NCI-H510A (cell line): ENCODE data around the gene TMEM258.

Source experiments
- DNase-seq: peaks from one replicate; lab custom pipeline; 2025; lab: John Stamatoyannopoulos, UW

Gene TMEM258

DNA sequence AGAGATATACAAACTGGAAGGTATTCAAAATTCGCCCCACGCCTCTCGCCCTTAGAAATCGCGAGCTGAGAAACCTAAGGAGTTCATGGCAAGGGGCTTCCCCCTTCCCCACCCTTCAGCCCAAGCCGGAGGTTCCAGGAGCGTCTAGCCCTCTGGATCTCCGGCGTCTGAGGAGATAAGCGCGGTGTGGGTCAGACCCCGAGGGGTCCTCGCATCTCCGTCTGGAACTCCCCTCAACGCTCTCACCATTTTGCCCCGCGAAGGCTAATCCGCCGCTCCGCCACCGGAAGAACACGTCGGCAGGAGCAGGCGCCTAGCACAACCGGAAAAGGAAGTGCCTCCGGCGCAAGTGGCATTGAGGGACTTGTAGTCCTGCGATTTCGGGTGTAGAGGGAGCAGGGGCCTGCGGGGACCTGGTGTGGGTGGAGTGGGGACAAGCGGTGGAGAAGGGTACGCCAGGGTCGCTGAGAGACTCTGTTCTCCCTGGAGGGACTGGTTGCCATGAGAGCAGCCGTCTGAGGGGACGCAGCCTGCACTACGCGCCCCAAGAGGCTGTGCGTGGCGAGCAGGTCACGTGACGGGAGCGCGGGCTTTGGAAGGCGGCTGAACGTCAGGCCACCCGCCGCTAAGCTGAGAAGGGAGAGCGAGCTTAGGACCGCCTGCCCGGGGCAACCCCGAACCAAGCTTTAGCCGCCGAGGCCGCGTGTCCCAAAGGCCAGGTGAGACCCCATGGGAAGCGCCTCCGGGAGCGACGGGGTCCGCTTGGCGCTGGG, at the start of gene TMEM258, which contains the start of gene FEN1:
TSS of gene TMEM258 (minus strand) at position 290 of the 773 bp plus-strand sequence. CDS start at position 249, 41 bp downstream.
TSS of gene FEN1 (plus strand) at position 602 of the 773 bp plus-strand sequence. CDS start 2,451 bp downstream, outside the sequence.
- peak; percentile 84 for DNase-seq

DNA sequence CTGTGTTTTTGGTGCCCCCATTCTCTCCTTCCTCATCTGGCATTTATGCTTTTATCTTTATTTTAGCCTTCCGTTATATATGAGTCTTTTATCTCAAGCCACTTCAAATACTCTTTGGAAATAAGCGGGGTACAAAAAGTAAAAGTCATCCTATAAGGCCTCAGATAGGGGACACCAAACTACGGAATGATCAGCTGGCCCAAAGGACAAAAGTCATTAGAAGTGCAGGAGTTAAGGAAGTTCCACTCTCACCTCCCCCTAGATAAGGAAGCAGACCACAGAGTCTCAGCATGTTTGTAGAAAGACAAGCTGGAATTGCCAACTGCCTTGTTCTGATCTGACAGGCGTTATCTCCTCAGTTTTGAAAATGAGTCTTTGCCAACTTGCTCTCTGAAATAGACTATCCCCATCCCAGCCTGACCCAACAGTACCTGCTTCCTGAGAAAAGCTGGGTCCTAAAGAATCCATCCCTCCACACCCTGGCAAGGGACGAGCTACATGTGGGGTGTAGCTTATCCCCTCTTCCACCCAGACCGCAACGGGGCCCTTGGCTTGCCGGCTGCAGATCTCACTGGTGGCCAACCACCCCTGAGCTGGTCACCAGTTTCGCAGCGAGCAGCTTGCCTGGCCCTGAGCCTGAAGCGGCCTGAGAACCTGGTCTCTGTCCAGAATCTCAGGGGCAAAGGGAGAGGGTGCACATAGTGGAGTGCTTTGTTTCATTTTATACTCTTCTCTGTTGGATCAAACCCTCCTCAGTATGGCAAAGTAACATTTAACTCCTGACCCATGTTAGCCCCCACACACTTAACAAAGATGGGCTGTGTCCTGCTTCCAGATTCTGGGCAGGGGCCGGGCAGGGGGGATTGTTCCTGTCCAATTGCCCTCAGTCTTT, 49.5 kb upstream of the TMEM258 start:
- no peak for DNase-seq

DNA sequence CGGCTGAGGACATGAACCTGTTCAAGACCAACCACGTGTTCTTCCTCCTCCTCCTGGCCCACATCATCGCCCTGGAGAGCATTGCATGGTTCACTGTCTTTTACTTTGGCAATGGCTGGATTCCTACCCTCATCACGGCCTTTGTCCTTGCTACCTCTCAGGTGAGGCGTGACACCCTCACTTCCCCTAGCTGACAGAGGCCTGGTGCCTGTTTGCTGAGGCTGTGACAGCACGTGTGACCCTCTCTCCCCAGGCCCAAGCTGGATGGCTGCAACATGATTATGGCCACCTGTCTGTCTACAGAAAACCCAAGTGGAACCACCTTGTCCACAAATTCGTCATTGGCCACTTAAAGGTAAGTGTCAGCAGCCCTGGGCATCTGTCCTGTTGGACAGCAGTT, 48.0 kb upstream of the TMEM258 start:
- DNase-seq, result no peak

DNA sequence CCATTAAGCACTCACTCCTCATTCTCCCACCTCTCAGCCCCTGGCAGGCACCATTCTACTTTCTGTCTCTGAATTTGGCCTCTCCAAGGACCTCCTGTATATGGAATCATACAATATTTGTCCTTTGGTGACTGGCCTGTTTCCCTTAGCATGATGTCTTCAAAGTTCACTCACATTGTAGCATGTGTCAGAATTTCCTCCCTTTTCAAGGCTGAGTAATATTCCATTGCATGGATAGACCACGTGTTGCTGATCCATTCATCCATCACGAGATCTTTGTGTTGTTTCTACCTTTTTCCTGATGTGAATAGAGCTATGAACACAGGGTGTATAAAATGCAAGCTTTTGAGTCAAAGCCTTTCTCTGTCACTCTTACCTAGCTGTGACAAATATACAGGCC, 47.3 kb upstream of the TMEM258 start:
- DNase-seq, result no peak

DNA sequence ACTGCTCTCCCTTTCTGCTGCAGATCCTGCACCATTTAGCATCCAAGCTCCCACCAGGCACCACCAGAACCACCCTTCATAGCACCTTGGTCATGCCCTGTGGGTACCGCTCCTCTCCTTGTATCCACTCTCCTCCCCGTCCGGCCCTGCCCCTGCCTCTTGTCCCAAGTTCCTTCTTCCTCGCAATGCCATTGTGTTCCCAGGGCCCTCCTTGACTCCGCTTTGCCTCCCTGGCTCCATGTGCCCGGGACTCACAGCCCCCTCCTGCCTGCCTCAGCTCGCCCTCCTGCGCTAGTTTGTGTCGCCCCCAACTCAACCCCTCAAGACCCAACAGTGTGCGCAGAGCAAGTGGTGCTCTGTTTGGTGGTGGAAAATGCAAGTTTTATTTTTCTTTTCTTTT, 46.5 kb upstream of the TMEM258 start:
- no peak for DNase-seq

DNA sequence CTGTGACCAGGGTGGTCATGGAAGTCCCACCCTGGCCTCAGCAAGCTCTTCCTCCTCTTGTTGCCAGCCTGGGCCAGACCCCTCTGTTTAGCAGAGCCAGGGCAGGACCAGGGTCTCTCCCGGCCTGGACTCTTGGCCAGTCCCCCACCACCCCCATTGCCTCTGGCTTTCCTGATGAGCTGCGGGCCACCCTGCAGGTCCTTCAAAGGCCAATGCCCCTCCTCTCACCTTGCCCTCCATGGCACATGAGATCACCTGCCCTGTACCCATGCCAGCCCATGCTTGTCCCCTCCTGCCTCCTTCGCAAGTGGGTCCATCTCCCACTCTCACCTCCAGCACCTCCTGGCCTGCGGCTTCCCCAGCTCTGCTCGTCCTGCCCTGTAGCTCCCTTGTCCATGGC, 46.1 kb upstream of the TMEM258 start:
- no peak for DNase-seq

DNA sequence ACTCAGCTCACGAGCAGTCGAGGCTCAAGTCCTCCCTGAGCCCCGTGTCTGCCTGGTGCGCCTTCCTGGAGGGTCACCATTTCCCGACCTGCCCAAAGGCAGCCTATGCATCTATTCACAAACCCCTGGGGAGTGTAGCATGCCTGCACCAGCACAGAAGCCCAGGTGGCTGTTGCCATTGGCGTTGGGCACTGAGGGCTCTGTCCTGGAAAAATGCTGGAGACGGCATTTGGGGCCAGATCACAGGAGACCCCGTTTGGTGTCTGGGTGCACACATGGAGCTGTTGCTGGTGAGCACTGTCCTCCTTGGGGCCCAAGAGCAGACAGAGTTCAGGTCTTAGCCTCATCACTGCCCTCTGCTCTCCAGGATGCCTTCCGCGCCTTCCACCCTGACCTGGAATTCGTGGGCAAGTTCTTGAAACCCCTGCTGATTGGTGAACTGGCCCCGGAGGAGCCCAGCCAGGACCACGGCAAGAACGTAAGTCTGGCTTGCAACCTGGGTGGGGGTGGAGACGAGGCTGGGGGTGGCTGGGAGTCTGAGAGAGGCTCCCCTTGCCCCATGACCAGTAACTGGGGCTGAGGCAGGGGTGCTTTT, 45.1 kb upstream of the TMEM258 start:
- DNase-seq, result no peak

DNA sequence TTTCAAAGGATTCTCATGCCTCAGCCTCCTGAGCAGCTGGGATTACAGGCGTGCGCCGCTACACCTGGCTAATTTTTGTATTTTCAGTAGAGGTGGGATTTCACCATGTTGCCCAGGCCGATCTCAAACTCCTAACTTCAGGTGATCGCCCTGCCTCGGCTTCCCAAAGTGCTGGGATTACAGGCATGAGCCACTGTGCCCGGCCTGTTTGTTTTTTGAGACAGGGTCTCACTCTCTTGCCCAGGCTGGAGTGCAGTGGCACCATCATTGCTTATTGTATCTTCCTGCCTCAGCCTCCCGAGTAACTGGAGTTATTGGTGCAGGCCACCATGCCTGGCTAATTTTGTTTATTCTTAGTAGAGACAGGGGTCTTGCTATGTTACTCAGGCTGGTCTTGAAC, 43.8 kb upstream of the TMEM258 start:
- no peak for DNase-seq

DNA sequence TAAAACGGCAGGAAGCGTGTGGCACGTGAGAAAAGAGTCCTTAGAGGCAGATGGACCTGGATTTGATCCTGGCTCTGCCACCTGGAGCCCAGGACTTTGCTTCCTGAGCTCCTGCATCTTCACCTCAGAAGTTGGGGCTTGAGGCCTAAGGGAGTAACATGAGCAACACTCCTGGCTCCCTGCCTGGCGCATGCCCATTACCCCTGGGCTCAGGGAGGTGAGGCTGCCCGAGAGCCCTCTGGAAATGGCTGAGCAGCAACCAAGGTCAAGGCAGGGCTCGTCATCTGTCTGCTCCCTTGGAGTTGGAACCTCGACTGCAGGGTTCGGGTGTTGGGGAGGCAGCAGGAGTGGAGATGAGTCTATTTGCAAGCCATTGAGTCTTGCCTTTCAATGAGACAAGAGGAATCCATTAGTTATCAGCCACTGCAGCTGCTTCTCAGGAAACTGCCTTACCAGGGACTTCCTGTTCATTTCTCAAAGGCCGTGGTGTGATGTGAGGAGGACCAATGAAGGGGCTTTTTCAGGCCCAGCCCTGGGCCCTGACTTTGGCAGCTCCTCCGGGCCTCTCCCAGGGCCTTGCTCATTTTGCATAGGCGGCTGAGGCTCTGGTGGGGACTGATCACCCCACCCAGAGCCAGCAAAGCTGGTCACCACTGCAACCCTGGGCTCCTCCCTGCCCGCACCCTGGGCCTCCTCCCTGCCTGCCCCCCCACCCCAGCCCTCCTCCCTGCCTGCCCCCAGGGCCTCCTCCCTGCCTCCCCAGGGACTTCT, 42.1 kb upstream of the TMEM258 start:
- no peak for DNase-seq

DNA sequence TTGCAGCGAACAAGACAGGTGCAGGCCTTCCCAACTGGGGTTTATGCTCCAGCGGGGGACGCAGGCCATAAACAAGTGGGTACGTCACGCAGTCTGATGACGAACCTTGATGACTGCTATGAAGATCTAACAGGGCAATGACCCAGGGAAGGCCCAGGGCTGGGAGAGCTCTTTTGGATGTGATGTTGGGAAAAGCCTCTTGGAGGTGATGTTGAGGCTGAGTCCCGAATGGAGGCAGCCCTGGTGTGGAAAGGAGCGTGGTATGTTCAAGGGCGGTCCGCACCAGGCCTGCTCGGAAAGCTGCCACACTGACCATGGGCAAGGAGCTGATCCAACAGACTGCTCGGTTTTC, 41.5 kb upstream of the TMEM258 start:
- DNase-seq, result no peak

DNA sequence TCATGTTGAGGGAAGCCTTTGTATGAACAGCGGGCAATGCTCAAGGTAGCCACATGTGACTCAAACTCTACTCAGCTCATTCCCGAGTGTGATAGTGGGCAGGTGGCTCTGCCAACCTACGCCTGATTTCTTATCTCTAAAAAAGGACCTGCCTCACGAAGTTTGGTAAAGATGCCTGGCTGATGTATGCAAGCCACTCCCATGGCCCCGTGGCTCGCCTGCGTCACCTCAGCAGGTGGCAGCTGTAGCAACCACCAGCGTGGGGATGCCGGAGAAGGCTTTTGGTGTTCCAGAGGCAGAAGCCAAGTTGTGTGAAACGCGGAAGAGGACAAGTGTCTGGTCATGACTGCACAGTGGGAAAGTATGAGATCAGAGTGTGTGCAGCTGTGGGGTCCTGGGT, 41.1 kb upstream of the TMEM258 start:
- DNase-seq, result no peak

DNA sequence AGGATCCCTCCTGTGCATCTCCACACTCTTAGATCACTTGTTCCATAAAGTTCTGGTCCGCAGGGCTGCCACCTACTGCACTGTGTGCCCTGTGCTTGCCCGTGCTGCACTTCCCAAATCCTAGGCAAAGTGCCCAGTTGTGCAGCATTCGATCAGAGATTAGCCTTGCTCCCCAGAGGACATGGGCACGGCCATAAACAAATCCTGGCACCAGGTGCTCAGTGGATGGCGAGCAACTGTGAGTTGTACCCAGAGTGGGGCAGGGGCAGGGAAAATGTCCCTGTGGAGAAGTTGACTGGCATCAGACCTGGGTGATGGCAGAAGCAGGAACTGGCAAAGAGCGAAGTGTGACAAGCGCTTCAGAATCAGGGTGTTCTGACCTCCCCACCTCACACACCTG, 40.4 kb upstream of the TMEM258 start:
- DNase-seq, result no peak

DNA sequence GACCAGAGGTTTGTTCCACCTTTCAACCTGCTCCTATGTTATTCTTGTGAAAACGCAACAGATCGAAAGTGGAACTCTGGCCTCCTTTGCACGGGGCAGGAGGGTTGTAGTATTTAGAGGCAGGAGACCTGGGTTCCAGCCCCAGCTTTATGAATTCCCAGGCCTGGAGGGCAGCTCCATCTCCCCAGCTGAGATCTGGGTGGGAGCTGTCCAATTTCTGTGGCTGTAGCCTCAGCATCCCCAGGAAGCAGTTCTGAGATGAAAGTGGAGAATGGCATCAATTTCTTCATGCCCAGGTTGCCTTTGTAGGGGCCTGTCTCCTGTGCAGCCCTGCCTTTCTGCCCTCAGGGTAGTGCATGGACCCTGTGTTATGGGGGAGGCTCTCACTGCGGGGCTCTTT, 39.8 kb upstream of the TMEM258 start:
- DNase-seq, result no peak

DNA sequence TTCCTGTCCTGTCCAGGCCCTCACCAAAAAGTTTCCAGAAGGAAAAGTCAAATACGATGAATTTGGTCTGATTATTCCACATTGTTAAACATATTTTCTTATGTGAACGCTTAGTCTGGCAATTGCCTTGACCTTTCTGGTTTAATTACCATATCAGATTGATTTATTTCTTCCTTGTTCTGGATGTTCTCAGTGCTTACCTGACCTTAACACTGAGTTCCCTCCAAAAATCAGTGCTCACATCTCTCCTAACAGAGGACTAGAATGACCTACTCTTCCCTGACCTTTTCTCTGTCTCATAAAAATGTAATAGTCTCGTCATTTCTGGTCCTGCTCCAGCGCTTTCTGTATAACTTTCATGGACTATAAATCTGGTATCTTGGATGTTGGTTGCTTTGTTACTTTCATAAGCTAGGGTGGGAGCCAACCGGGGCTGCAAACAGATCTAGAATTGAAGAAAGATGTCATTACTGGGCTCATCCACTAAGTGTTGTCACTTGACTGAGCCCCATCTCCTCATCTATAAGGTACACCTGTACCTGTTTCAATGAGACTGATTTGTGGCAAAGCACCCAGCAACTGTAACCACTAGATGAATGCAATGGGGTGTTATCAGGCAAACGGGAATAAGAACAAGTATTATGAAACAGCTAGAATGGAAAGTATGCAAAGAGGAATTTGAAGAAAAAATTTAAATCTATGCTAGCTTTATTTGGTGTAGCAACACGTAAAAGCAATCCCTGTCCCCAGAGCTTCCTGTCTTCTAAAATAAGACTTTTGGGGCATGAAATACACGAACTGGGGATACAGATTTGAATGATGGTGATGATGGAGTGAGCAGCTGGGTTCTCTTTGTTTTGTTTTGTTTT, 38.1 kb upstream of the TMEM258 start:
- no peak for DNase-seq

DNA sequence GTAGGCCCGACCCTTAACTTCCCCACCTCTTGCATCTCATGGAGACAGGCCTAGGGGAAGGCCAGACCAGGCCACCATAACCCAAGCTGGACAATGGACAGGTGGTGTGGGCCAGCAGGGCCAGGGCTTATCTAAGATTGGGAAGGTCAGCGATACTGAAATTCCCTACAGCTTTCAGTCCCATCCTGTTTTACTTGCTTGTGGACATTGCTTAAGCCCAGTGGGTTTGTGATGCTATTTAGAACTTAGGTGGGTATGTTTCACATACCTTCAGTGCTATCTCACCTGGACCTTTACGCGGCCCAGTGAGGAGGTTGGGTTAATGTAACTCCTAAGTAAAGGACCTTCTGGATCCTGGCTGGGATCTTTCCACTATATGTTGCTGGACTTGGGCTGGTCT, 37.4 kb upstream of the TMEM258 start:
- DNase-seq, result no peak

DNA sequence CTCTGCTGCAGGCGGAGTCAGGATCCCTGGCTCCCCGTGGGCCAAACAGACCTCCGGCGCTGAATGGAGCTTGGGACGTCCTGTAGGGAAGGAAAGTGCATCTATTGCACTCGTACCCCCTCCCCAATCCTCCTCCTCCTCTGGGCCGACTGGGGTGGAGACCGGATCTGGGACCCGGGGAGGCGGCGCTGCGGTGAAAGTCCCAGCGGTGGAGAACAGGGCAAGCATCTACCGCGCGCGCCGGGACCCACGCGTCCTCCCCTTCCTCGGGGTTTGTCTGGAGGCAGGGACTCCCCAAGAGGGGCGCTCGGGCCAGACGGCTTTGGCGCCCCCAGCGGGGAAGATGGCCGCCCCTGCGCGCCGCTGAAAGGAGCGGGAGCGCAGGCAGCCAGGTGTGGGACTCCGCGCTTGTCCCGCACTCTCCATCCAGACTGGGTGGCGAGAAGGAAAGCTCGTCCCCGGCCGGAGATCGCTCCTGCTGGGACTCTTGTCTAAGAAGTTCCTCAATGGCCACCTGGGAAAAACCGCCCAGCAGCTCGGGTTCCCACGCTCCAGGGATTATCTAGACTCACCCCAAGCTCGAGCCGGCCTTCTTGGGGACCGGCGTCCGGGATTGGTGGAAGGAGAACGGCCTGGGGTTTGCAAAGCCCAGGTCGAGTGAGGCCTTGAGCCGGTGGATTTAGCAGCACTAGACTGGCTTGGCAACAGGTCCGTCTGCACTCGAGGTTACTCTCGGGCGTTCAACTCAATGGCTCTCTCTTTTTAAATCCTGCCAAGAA, 36.4 kb upstream of the TMEM258 start:
- peak; percentile 26 for DNase-seq

DNA sequence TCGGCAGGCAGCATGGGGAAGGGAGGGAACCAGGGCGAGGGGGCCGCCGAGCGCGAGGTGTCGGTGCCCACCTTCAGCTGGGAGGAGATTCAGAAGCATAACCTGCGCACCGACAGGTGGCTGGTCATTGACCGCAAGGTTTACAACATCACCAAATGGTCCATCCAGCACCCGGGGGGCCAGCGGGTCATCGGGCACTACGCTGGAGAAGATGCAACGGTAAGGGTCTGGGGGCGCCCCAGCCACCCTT, 35.9 kb upstream of the TMEM258 start:
- DNase-seq, result no peak

DNA sequence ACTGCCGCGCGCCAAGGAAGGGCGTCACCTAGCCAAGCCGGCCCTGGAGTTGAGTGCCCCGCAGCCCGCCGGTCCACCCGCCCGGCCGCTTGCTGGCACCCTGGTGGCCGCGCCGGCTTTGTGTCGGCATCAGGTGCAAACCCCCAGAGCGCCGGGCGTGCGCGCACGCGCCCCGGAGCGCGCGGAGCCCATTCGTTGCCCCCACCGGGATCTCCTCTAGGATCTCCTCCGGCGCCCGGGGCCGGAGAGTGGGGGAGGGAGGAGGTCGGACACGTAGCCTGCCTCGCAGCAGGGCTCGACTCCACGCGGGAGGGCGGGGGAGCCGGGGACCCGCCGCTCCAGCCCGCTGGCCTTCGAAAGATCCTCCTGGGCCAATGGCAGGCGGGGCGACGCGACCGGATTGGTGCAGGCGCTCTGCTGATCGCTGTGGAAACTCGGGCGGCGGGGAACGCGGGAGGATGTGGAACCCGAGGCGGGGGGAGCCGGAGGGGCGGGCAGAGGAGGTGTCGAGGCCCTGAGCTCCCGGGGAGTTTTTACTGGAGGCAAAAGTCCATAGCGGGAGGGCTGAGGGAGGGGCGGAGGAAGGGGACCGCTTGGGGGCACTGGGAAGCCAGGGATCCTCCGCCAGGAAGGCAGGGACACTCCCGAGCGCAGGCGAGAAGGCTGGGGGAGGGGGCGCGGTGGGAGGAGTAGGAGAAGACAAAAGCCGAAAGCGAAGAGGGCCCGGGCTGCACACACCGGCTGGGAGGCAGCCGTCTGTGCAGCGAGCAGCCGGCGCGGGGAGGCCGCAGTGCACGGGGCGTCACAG, 35.4 kb upstream of the TMEM258 start, which contains the start of gene FADS2:
TSS of gene FADS2 (plus strand) at position 730 of the 808 bp plus-strand sequence. CDS start 91 bp downstream, outside the sequence.
- DNase-seq, result peak; percentile 97

DNA sequence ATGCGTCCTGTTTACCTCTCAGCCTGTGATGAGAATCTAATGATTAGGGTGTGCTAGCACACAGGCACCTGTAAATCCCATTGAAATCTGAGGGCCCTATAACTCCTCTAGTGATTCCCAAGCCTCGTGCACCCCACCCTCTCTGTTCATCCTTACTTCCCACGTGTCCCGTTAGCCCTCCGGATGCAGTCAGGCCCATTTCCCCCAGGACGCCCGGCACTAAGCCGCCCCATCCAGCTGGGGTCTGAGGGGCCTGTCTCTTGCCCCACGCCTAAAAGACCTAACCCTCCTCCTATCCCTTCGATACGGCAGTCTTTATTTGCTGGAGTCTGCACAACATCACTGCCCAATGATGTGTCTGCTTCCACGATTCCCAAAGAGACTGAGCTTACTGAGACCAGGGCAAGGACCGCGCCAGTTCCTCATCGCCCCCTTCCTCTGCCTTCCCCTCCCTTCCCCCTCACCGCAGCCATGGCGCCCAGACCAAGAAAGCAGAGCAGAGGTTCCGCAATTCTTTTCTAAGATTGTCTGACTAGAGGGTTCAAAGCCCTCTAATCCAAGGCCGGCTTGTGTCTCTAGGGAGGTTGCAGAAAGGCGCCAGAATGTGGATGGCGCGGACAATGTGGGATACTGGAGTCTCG, 34.7 kb upstream of the TMEM258 start:
- no peak for DNase-seq
